Lower lobe of right lung (tissue), 2 donors: ENCODE results near the gene HPCAL1. TPM values are rescaled to one million over a fixed set of nuclear protein-coding genes. Genes with fewer than 3 reads are reported as not detected.

Experiments used
- ATAC-seq, 2 donors: fragments of 200-7000 bp; cut with Tn5 transposase; one replicate each; pipeline ENCODE4 v1.9.1; 2020 to 2022; ENCODE audit warnings: mild to moderate bottlenecking in 2 of 2, moderate library complexity in 2 of 2
- DNase-seq: peaks from one replicate; pipeline ENCODE4 v3.0.0-alpha.2; 2020
- H3K27ac ChIP-seq: fragments of 200-600 bp; one replicate; pipeline ENCODE4 v1.8.0; 2022
- H3K27me3 ChIP-seq: fragments of 200-600 bp; one replicate; pipeline ENCODE4 v1.8.0; 2022; ENCODE audit warnings: low read depth
- H3K36me3 ChIP-seq: fragments of 200-600 bp; one replicate; pipeline ENCODE4 v1.8.0; 2022; ENCODE audit warnings: mild to moderate bottlenecking
- H3K4me1 ChIP-seq: fragments of 200-600 bp; one replicate; pipeline ENCODE4 v1.8.0; 2022
- H3K4me3 ChIP-seq: fragments of 200-600 bp; one replicate; pipeline ENCODE4 v1.8.0; 2022; ENCODE audit warnings: mild to moderate bottlenecking
- H3K9me3 ChIP-seq: fragments of 200-600 bp; one replicate; pipeline ENCODE4 v1.8.0; 2022
- CTCF ChIP-seq: fragments of 200-600 bp; IDR thresholded peaks from one replicate; pipeline ENCODE4 v1.8.0; 2022; ENCODE audit warnings: antibody characterized with exemption, mild to moderate bottlenecking
- intact Hi-C: fragments of 100-400 bp; cut with DNase I; formaldehyde crosslinking; loops from one replicate; pipeline ENCODE4 v1.11.0; 2022
- total RNA-seq: library from RNA; stranded (reverse); fragmentation: NEBNext Ultra II Directional; extraction: Animal tissue kit (Norgen Biotek cat#: 25700); gene quantifications from one replicate; pipeline ENCODE4 v1.2.1, GENCODE V29; 2021
- donor health status: DM: no; HTN: yes; CAD: no; lungs with severe emphysema.

HPCAL1 gene
- total RNA-seq, 1 donor from 2014 or later = 132 TPM

GRCh38 chr2:10300997-10301940 is 1.4 kb upstream of the HPCAL1 start:
- ATAC-seq (no peak), DNase-seq (no peak)
- H3K9me3 ChIP-seq = no peaks in the 10 kb centered on the region
- no peaks in the 10 kb centered on the region for H3K36me3 ChIP-seq
- H3K4me1 ChIP-seq = peaks cover 44% of the 10 kb centered on the region
- peak overlapping the region; percentile 84 for H3K4me3 ChIP-seq
- intact Hi-C loops = no loop called here
- no peaks in the 10 kb centered on the region for H3K27me3 ChIP-seq
- no peak for TF ChIP-seq CTCF
- peak overlapping the region; percentile 88 for H3K27ac ChIP-seq

GRCh38 chr2:10301941-10302478 is 694 bp upstream of the HPCAL1 start:
- Histone ChIP-seq H3K36me3 (no peaks in the 10 kb centered on the region), H3K27me3 (no peaks in the 10 kb centered on the region), H3K27ac (peak overlapping the region; percentile 88), H3K4me3 (peak overlapping the region; percentile 84), H3K4me1 (peaks cover 51% of the 10 kb centered on the region), H3K9me3 (no peaks in the 10 kb centered on the region)
- no peak for TF ChIP-seq CTCF
- DNase-seq = peak; percentile 59
- ATAC-seq = peak in 1 of 2 donors; percentile 0
- intact Hi-C loops = no loop called here

- ATAC-seq (peak; percentile 40 to 51), DNase-seq (peak; percentile 64)
- intact Hi-C loops = no loop called here
- Histone ChIP-seq H3K4me1 (peaks cover 54% of the 10 kb centered on the region), H3K36me3 (no peaks in the 10 kb centered on the region), H3K9me3 (no peaks in the 10 kb centered on the region), H3K27me3 (no peaks in the 10 kb centered on the region), H3K4me3 (peak overlapping the region; percentile 84), H3K27ac (peak overlapping the region; percentile 88)
- TF ChIP-seq CTCF = no peak
Observed at GRCh38 chr2:10303181-10303693, 533 bp downstream of the HPCAL1 start.

- Histone ChIP-seq H3K9me3 (no peaks in the 10 kb centered on the region), H3K4me3 (peak overlapping the region; percentile 84), H3K27ac (peak overlapping the region; percentile 88), H3K27me3 (no peaks in the 10 kb centered on the region), H3K36me3 (no peaks in the 10 kb centered on the region), H3K4me1 (peaks cover 55% of the 10 kb centered on the region)
- DNase-seq (peak; percentile 80), ATAC-seq (peak; percentile 34 to 56)
- no peak for TF ChIP-seq CTCF
- intact Hi-C loops = no loop called here
Observed at GRCh38 chr2:10303694-10304378, 1.1 kb downstream of the HPCAL1 start.

GRCh38 chr2:10304458-10305253 is 2.0 kb downstream of the HPCAL1 start:
- H3K4me3 ChIP-seq = peak overlapping the region; percentile 84
- H3K36me3 ChIP-seq = no peaks in the 10 kb centered on the region
- H3K9me3 ChIP-seq = no peaks in the 10 kb centered on the region
- H3K27me3 ChIP-seq = no peaks in the 10 kb centered on the region
- TF ChIP-seq CTCF = no peak
- H3K4me1 ChIP-seq = peaks cover 60% of the 10 kb centered on the region
- no peak for DNase-seq
- intact Hi-C loops = no loop called here
- peak overlapping the region; percentile 88 for H3K27ac ChIP-seq
- ATAC-seq = no peak
